Measurements from ENCODE around the gene RAD50. TPM values are rescaled to one million over a fixed set of nuclear protein-coding genes. Genes with fewer than 3 reads are reported as not detected.

The RAD50 gene
- 26.1 and 42.8 TPM in 2 replicates for total RNA-seq

GRCh38 chr5:132556763-132557477, at the start of gene RAD50:
TSS of gene RAD50 (plus strand) at chr5:132556977. CDS start at chr5:132557325, 348 bp downstream.

GRCh38 chr5:132543472-132544201, 13.1 kb upstream of the RAD50 start, which contains the start of gene IL5:
TSS of gene IL5 (minus strand) at chr5:132543522. CDS start at chr5:132543478, 44 bp downstream.

GRCh38 chr5:132657676-132658380, 101.1 kb downstream of the RAD50 start, which contains the start of gene IL13:
TSS of gene IL13 (plus strand) at chr5:132658173. CDS start at chr5:132658187, 14 bp downstream.

GRCh38 chr5:132673939-132674630, 117.3 kb downstream of the RAD50 start, which contains the start of gene IL4:
TSS of gene IL4 (plus strand) at chr5:132673989. CDS start at chr5:132674051, 62 bp downstream.

Other genes with a start within 250 kb of the RAD50 start
- 3.6 and 6.1 TPM in 2 replicates for gene SLC22A5, start 187.3 kb upstream of the RAD50 start, total RNA-seq
- 15.3 and 23.3 TPM in 2 replicates for gene IRF1, start 66.2 kb upstream of the RAD50 start, total RNA-seq
- not detected in 2 replicates for gene IL5, start 13.5 kb upstream of the RAD50 start, total RNA-seq
- not detected in 2 replicates for gene IL13, start 101.2 kb downstream of the RAD50 start, total RNA-seq
- gene IL4, start 117.0 kb downstream of the RAD50 start, total RNA-seq = not detected in 2 replicates
- gene KIF3A, start 180.6 kb downstream of the RAD50 start, total RNA-seq = 7.8 and 12.2 TPM in 2 replicates
- not detected in 2 replicates for gene CCNI2, start 190.4 kb downstream of the RAD50 start, total RNA-seq
- gene SEPTIN8, start 220.3 kb downstream of the RAD50 start, total RNA-seq = 53.4 and 74.6 TPM in 2 replicates

Data from smooth muscle cell of trachea (primary cell).